Measurements from ENCODE around the gene ATP8A2. TPM values are rescaled to one million over a fixed set of nuclear protein-coding genes. Genes with fewer than 3 reads are reported as not detected.

Gene ATP8A2
- total and polyA plus RNA-seq, 10 of the 15 experiments (the other 5 are each of a cell fraction or from before 2014, with no cell fraction given) = 0.01 to 0.04 (median 0.04) TPM; not detected in 7

- Histone ChIP-seq H3K36me3 (ENCODE audit: control insufficient read depth in 2 of 2, insufficient read depth in 2 of 2, low read length in 1 of 2) (no peaks in the 10 kb centered on the region), H3K9me3 (replicated peaks; ENCODE audit: control insufficient read depth, insufficient read depth, low read length) (no peaks in the 10 kb centered on the region), H3K4me3 (no peak overlapping the region), H3K27ac (ENCODE audit: control insufficient read depth, insufficient read depth) (no peak overlapping the region), H3K79me2 (ENCODE audit: control insufficient read depth, insufficient read depth, low read length) (no peaks in the 10 kb centered on the region), H2AFZ (ENCODE audit: control insufficient read depth, low read depth, low read length) (no peak overlapping the region), H4K20me1 (ENCODE audit: control insufficient read depth, insufficient read depth) (no peaks in the 10 kb centered on the region), H3K4me2 (ENCODE audit: control insufficient read depth, insufficient read depth) (no peak overlapping the region), H3K27me3 (replicated peaks in 1 of 2; ENCODE audit: control insufficient read depth in 2 of 2, insufficient read depth in 2 of 2, low read length in 1 of 2) (no peaks in the 10 kb centered on the region; a peak in 1 of 4 replicates), H3K4me1 (ENCODE audit: control insufficient read depth, insufficient read depth, low read length) (no peaks in the 10 kb centered on the region), H3K9ac (ENCODE audit: control insufficient read depth, insufficient read depth, low read length) (no peak overlapping the region)
- intact Hi-C loops (cut with micrococcal nuclease; ENCODE audit: unreplicated experiment) = no loop called here
- ATAC-seq = no peak
- BruUV-seq (replicated peaks) = no TSS peak
- TF ChIP-seq SUZ12 (IDR thresholded peaks at IDR 0.05; ENCODE audit: unreplicated experiment) (no peak), ZNF622 (IDR thresholded peaks at IDR 0.05) (no peak), USF2 (IDR thresholded peaks at IDR 0.05; ENCODE audit: borderline replicate concordance, low read depth, low read length) (no peak), NFYB (IDR thresholded peaks at IDR 0.05; ENCODE audit: insufficient read depth, low read depth, low read length) (no peak), SMARCA5 (IDR thresholded peaks at IDR 0.05) (no peak), SIX5 (IDR thresholded peaks at IDR 0.05; ENCODE audit: low read depth, low read length, severe bottlenecking) (no peak), STAT1 (conservative IDR thresholded peaks at IDR 0.05) (no peak), FOXK2 (IDR thresholded peaks at IDR 0.05) (no peak), KAT2A (conservative IDR thresholded peaks at IDR 0.05; ENCODE audit: control insufficient read depth, low read depth, low read length) (no peak), EGR1 (IDR thresholded peaks at IDR 0.05; ENCODE audit: borderline replicate concordance in 1 of 2, low read depth in 2 of 2, low read length in 2 of 2) (no peak)
- TF ChIP-seq, protein P1, sequence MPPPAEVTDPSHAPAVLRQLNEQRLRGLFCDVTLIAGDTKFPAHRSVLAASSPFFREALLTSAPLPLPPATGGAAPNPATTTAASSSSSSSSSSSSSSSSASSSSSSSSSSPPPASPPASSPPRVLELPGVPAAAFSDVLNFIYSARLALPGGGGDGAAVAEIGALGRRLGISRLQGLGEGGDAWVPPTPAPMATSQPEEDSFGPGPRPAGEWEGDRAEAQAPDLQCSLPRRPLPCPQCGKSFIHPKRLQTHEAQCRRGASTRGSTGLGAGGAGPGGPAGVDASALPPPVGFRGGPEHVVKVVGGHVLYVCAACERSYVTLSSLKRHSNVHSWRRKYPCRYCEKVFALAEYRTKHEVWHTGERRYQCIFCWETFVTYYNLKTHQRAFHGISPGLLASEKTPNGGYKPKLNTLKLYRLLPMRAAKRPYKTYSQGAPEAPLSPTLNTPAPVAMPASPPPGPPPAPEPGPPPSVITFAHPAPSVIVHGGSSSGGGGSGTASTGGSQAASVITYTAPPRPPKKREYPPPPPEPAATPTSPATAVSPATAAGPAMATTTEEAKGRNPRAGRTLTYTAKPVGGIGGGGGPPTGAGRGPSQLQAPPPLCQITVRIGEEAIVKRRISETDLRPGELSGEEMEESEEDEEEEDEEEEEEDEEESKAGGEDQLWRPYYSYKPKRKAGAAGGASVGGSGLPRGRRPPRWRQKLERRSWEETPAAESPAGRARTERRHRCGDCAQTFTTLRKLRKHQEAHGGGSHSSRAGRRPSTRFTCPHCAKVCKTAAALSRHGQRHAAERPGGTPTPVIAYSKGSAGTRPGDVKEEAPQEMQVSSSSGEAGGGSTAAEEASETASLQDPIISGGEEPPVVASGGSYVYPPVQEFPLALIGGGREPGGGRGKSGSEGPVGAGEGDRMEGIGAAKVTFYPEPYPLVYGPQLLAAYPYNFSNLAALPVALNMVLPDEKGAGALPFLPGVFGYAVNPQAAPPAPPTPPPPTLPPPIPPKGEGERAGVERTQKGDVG (CRISPR knock-in tag; IDR thresholded peaks at IDR 0.05) = no peak
- ChIA-PET CTCF (interaction anchor here (1.2 kb wide), 1 partner anchor 18 kb away, joined by 3 read pairs; no protein-coding TSS in a partner anchor), RAD21 (ENCODE audit: unreplicated experiment) (no interaction called here), SMC1A (ENCODE audit: uncharacterized antibody, unreplicated experiment) (interaction anchor here (0.9 kb wide), 1 partner anchor 20 kb away, joined by 3 read pairs; no protein-coding TSS in a partner anchor), POLR2A (no interaction called here)
- in situ Hi-C loops (cut with MboI) = no loop called here
- FAIRE-seq = no peak
- no peak for DNase-seq (ENCODE audit: low read depth, low spot score)
- 0% methylated on average over 2 of the region's 2 CpGs for WGBS (ENCODE audit: insufficient coverage, insufficient replicate concordance, low lambda C conversion rate, missing lambda C conversion rate)
Measured at GRCh38 chr13:25709088-25709487, 337.3 kb downstream of the ATP8A2 start.

All from GM12878 (cell line).